ENCODE measurements around the gene SLC8B1.
"Not testable (repeated sequence)": the region's sequence is repeated elsewhere in the genome, so short reads cannot be mapped to it uniquely, and the experiment has no call there.

GRCh38 chr12:113354192-113354591 is 19.3 kb upstream of the SLC8B1 start:
- TF ChIP-seq CTCF (conservative IDR thresholded peaks at IDR 0.05; ENCODE audit: low read depth, low read length); EZH2 (IDR thresholded peaks at IDR 0.05; ENCODE audit: borderline replicate concordance, low read depth, low read length, poor library complexity, severe bottlenecking): not testable (repeated sequence)
